SH-SY5Y (cell line): ENCODE measurements around the gene GABBR1.

Experiments used
- GATA2 ChIP-seq: IDR thresholded peaks from 2 replicates; pipeline ENCODE4 v1.6.1; 2011; ENCODE audit warnings: mild to moderate bottlenecking, low read depth, low read length
- GATA3 ChIP-seq: IDR thresholded peaks from 2 replicates; pipeline ENCODE4 v1.6.1; 2011; ENCODE audit warnings: low read depth, mild to moderate bottlenecking, low read length, moderate library complexity

DNA sequence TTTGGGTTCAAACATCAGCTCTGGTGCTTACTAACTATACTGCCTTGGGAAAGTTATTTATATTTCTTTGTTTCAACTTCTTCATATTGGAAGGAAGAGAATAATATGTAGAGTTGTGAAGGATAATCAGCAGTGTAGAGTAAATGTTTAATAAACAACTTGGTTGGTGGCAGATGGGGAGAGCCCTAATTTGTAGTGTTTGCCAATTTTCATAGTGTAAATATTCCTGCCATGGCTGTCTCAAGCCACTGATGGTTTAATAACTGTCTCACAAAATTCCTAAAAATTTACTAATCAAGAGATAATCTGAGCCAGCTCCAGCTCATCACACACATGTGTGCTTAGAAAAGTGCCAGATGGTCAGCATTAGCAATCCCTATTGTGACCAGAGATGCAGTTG lies 48.2 kb downstream of the GABBR1 start, which contains the start of gene OR2H2:
- TF ChIP-seq GATA2, result no peak
- no peak for TF ChIP-seq GATA3
